ENCODE data around the gene SPON1.

DNA sequence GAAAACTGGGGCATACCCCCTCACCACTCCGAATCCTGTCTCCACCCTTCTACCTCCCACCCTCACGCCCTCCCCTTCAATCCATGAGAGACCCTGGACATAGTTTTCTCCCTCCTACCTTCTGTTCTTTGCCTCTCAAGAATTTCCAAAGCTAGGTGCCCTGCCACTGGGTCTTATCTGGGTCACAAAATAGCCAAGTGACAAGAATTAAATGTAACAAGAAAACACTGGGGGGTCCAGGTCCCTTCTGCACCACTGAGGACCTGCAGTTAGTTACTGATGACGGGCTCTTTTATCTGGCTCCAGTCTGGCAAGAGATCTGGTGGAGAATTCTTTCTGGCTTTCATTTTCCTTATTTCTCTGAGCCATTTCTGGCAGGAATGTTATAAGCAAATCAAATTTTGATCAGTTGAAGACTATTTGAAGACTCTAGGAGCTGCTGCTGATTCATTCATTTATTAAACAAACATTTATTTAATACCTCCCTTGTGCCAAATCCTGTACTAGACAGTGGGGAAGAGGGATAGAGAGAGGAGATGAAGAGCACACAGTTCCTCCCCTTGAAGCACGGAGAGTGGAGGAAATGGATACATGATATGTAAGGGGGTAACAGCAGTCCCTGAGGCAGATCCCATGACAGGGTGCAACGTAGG lies 261.2 kb downstream of the SPON1 start:
- TF ChIP-seq RAD21 (IDR thresholded peaks at IDR 0.05 in 1 of 2, conservative IDR thresholded peaks at IDR 0.05 in 1 of 2; ENCODE audit: low read depth in 2 of 2, low read length in 2 of 2) = no peak
- TF ChIP-seq, protein P1, sequence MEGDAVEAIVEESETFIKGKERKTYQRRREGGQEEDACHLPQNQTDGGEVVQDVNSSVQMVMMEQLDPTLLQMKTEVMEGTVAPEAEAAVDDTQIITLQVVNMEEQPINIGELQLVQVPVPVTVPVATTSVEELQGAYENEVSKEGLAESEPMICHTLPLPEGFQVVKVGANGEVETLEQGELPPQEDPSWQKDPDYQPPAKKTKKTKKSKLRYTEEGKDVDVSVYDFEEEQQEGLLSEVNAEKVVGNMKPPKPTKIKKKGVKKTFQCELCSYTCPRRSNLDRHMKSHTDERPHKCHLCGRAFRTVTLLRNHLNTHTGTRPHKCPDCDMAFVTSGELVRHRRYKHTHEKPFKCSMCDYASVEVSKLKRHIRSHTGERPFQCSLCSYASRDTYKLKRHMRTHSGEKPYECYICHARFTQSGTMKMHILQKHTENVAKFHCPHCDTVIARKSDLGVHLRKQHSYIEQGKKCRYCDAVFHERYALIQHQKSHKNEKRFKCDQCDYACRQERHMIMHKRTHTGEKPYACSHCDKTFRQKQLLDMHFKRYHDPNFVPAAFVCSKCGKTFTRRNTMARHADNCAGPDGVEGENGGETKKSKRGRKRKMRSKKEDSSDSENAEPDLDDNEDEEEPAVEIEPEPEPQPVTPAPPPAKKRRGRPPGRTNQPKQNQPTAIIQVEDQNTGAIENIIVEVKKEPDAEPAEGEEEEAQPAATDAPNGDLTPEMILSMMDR (IDR thresholded peaks at IDR 0.05; ENCODE audit: control extremely low read depth in 1 of 3, insufficient read depth in 1 of 3, low read depth in 1 of 3, low read length in 3 of 3) = no peak
- TF ChIP-seq FOSL1 (IDR thresholded peaks at IDR 0.05; ENCODE audit: insufficient read depth, low read depth, low read length) = no peak
- no peak for TF ChIP-seq POLR2AphosphoS5 (IDR thresholded peaks at IDR 0.05; ENCODE audit: low read depth, low read length)
- TF ChIP-seq, protein P2, sequence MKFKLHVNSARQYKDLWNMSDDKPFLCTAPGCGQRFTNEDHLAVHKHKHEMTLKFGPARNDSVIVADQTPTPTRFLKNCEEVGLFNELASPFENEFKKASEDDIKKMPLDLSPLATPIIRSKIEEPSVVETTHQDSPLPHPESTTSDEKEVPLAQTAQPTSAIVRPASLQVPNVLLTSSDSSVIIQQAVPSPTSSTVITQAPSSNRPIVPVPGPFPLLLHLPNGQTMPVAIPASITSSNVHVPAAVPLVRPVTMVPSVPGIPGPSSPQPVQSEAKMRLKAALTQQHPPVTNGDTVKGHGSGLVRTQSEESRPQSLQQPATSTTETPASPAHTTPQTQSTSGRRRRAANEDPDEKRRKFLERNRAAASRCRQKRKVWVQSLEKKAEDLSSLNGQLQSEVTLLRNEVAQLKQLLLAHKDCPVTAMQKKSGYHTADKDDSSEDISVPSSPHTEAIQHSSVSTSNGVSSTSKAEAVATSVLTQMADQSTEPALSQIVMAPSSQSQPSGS (IDR thresholded peaks at IDR 0.05; ENCODE audit: low read length) = no peak
- TF ChIP-seq ZNF274 (IDR thresholded peaks at IDR 0.05; ENCODE audit: borderline replicate concordance, extremely low read depth, low read length) = no peak
